ENCODE data around the gene ABHD12. TPM values are rescaled to one million over a fixed set of nuclear protein-coding genes. Genes with fewer than 3 reads are reported as not detected.
"Not testable (repeated sequence)": the region's sequence is repeated elsewhere in the genome, so short reads cannot be mapped to it uniquely, and the experiment has no call there.

The ABHD12 gene
- total RNA-seq, 1 donor from 2014 or later = 25.9 TPM

DNA sequence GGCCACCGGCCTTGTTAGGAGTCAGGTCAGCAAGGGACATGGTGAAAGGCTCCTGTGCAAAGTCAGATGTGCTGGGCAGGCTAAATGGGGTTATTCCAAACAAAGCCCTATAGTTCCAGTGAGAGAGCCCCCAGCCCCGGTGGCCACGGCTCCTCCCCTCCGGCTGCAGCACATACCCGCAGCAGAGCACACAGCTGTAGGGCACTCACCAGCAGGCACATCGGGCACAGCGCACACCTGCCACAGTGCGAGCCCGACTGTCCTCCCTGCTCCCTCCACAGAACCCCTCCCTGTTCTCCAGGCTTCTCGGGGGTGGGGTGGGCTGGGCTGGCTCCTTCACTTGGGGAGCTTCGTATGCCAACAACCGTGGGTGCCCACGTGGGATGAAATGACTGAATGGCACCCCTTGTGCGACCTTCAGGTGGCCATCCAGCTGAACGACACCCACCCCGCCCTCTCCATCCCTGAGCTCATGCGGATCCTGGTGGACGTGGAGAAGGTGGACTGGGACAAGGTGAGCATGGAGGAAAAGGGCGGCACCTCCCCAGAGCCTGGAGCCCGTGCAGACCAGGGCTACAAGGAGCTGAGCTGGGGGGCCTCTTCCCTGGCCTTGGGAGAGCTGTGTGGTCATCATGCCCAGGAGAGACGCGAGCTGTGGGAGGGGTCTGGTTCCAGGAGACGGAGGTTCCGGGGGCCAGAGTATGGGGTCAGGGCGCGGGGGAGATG, 111.8 kb downstream of the ABHD12 start:
- DNase-seq (ENCODE audit: low read depth, low spot score) = no peak

DNA sequence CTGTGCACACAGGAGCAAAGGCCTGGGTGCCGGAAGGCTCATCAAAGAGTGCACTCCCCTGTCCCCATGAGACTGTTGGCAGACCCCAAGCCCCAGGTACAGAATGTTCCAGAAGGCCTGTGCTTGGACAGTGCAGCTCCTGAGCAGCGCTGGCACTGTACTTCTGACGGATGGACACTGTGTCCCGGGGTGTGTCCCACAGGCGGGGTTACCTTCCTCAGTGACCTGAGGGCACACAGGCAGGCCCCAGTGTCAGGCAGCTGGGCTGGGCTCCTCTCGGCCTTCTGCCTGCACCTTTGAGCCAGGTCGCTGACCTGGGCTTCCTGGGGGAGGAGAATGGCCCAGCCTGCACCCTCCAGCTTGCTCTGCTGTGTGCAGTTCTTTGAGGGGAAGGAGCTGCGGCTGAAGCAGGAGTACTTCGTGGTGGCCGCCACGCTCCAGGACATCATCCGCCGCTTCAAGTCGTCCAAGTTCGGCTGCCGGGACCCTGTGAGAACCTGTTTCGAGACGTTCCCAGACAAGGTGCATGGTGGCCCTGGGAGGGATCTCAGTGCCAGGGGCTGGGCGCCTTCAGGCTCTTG, 112.6 kb downstream of the ABHD12 start:
- DNase-seq (ENCODE audit: low read depth, low spot score) = no peak

- DNase-seq (ENCODE audit: low read depth, low spot score) = no peak
Measured at GRCh38 chr20:25277051-25277801, 113.4 kb downstream of the ABHD12 start.

DNA sequence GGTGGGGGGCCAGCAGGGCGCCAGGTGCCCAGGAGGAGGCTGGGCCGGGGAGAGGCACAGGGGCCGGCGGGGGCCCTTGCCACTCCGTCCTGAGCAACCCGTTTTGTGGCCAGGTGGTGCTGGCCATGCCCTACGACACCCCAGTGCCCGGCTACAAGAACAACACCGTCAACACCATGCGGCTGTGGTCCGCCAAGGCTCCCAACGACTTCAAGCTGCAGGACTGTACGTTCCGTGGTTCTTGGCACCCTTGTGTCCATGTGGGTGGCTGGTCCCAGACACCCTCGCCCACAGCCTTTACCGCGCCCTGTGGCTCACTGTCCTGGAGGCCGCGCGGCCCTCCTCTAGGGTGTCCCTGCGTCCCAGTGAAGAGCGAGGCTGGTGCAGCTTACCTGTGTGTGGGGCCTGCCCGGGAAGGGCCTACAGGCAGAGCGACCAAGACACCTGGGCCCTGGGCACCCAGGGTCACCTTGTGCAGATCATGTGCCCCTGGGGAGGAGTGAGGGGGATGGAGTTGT, 114.0 kb downstream of the ABHD12 start:
- no peak for DNase-seq (ENCODE audit: low read depth, low spot score)

DNA sequence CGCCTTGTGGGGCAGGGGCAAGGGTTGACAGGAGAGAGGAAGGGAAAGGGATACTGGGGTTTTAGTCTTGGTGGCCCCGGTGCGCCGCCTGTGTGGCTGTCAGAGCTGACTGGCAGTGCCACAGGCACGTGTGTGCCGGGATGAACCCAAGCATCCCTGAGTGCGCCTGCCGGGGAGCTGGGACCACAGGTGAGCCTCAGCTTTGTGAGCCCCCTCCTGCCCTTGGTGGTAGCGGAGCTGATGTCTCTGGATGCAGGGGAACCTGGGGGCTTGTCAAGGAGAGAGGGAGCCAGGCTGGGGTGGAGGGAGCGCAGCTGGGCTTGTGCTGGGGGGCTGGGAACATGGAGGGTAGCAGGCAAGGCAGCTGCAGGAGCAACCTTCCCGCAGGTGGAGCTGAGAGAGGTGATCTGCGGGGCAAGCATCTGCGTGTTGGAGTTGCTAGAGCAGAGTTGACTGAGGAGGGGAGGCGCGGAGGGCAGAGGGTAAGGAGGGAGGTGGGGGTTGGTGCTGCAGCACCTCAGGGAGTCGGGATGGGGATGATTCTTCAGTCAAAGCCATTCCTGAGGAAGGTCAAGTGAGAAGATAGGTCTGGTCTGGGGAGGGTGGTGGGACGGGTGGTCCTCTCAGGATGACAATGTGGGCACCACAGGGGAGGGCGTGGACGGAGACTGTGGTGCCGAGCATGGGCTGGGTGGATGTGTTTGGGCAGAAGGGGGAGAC, 114.7 kb downstream of the ABHD12 start:
- DNase-seq (ENCODE audit: low read depth, low spot score) = no peak

GRCh38 chr20:25274891-25275812, 115.5 kb downstream of the ABHD12 start:
- no peak for DNase-seq (ENCODE audit: low read depth, low spot score)

DNA sequence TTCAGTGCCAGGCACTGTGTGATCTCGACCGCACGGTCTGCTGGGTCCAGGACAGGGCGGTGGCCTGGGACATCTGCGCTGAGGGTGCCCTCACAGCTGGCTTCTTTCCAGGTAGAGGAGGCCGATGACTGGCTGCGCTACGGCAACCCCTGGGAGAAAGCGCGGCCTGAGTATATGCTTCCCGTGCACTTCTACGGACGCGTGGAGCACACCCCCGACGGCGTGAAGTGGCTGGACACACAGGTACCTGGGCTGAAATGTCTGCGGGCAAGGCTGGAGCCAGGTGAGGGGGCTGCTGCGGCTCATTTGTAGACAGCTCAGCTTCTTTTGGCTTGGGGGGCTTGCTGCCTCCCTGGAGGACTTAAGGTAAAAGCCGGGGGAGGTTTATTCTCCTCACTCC, 116.2 kb downstream of the ABHD12 start:
- DNase-seq (ENCODE audit: low read depth, low spot score) = no peak

GRCh38 chr20:25273541-25274358, 116.9 kb downstream of the ABHD12 start:
- DNase-seq (ENCODE audit: low read depth, low spot score) = no peak

DNA sequence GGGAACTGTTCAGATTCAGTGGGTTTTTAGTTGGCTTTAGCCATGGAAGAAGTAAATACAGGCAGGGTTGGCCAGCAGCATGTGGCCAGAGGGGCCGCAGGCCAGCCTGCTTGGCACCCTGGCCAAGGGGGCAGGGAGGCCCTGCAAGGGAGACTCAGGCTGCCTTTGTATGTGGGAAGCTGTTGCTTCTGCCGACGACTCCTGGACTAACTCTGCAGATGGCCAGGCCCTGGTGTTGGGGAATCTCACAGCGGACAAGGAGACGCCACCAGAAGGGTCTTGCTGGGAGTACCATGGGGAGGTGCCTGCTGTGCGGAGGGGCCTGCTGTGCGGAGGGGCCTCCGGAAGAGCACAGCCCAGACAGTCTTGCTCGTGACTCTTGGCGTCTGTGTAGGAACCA, 117.6 kb downstream of the ABHD12 start:
- DNase-seq (ENCODE audit: low read depth, low spot score) = no peak

DNA sequence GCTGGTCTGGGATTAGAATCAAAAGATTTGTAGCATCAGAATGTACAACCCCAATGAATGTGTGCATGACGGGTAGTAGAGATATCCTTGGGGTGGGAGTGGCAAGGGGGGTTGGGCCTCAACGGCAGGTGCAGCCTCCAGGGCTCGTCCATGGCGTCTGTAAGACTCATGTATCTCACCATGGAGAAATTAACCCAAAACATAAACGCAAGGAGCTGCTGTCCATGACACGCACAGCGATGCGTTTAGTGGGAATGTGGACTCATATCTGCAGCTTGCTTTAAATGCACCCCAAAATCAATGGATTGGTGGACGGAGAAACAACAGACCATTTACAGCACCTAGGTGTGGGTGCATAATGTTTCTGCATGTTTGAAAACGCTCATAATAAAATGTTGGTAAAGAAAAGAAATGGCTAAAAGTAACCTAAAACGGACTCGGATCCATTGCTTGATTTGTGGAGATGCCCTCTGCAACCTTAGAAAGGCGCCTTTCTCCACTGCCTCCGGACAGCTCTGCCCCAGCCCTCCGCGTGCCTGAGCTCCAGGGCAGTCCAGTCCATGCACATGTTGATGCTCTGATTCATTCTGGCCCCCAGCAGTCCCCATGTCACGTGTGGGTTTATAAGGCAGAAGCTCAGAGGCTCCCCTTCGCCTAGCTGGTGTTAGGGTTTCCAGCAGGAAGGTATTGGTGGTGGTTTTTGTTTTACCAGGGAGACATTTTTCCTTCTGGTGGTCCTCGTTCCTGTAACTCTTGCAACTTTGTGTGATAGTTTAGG, 118.2 kb downstream of the ABHD12 start:
- DNase-seq (ENCODE audit: low read depth, low spot score) = no peak

- no peak for DNase-seq (ENCODE audit: low read depth, low spot score)
Measured at GRCh38 chr20:25271486-25272222, 119.0 kb downstream of the ABHD12 start.

- DNase-seq (ENCODE audit: low read depth, low spot score) = no peak
Measured at GRCh38 chr20:25270829-25271251, 119.8 kb downstream of the ABHD12 start.

DNA sequence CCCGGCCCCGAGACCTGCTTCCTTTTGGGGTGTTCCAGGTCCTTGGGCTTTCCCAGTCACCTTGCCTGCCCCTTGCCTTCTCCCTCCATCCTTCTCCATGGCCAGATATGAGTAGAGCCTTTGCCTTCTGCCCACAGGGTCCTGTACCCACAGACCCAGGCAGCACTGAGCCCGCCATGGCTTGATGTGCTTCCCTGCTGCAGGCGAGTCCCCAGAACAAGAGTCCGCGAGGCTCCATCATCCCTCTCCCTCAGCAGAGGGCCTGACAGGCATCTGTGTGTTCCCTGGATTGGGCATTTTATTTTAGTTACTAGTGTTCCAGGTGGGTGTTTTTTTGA, 120.8 kb downstream of the ABHD12 start:
- DNase-seq (ENCODE audit: low read depth, low spot score) = no peak

DNA sequence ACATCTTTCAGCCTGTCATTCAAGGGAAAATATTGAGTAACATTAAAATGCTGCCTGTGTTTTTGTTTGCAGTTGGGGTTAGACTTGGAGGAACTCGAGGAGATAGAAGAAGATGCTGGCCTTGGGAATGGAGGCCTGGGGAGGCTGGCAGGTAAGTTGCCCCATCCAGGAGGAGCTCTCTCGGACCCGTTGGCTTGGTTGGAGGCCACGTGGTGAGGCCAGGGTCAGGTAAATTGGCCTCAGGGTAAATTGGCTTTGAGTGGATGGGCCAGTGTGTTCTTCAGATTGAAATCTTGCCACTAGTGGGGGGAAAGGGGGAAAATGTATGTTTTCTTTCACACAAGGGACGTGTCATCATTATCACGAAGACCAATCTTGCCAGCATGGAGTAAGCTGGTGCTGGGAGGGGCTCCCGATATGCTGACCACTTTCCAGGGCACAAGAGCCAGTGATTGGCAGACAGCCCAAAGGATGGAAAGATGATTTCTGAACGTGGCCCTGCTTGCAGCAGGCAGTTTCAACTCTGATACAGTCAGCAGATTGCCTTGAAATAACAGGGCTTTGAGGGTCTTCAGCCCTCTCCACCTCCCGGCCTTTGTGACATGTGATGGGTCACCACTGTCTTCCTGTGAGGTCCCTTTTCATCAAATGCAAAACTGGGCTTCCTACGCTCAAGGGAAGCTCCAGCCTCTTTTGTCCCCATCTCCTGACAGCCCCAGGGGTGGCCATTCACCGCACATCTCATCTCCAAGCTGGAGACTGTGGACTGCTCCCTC, 121.4 kb downstream of the ABHD12 start:
- DNase-seq (ENCODE audit: low read depth, low spot score) = no peak

DNA sequence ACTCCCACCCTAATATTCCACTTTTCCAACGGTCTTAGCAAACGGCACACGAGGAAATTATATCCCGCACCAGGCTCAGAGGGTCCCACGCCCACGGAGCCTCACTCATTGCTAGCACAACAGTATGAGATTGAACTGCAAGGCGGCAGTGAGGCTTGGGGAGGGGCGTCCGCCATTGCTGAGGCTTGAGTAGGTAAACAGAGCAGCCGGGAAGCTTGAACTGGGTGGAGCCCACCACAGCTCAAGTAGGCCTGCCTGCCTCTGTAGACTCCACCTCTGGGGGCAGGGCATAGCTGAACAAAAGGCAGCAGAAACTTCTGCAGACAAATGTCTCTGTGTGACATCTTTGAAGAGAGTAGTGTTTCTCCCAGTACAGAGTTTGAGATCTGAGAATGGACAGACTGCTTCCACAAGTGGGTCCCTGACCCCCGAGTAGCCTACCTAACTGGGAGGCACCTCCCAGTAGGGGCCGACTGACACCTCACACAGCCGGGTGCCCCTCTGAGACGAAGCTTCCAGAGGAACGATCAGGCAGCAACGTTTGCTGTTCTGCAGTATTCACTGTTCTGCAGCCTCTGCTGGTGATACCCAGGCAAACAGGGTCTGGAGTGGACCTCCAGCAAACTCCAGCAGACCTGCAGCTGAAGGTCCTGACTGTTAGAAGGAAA, 129.7 kb downstream of the ABHD12 start:
- DNase-seq (ENCODE audit: low read depth, low spot score) = not testable (repeated sequence)

DNA sequence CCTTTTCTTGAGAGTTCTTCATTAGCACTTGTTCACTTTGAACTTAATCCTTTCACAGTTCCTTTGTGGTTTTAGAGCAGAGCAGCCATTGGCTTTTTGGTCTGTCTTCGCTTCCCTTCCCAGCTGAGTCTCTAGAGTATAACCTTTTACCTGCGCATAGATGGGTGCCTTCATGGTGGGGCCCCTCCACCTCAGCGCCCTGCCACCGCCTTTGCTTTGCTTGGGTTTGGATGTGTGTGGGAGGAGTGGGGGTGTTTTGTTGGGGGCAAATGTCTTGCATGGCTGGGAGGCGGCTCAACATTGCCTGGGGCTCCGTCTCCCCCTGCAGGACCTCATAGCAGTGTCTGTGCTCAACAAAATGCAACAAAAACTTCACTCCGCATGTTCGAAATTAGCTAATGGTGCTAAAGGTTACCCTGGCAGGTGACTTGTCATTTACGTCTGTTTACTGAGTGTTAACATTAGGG, 130.8 kb downstream of the ABHD12 start:
- no peak for DNase-seq (ENCODE audit: low read depth, low spot score)

DNA sequence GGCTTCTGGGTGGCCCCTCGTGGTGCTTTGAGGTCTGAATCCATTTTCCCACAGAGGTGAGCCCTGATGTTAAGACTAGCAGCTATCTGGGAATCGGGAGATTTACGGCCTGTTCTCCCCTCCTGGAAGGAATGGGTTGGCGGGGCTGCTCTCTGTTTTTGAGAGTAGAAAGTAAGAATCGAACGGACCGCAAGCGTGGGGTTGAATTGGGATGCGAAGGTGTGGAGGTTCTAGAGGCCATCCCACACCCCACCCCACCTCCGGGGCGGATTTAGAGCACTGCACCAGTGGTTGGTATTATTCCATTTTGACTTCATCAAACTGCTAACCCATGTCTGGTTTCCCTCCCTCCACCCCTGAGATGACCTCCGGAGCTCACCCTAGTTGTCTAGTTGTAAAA, 131.3 kb downstream of the ABHD12 start:
- no peak for DNase-seq (ENCODE audit: low read depth, low spot score)

Data from pulmonary artery endothelial cell (primary cell).